GM18870 (cell line): ENCODE results near the gene TAF3.

ENCODE experiments used
- ATAC-seq: cut with Tn5 transposase; IDR thresholded peaks from one replicate; pipeline ENCODE4 v1.9.1; 2021; ENCODE audit warnings: moderate library complexity; ENCODE audit not compliant: unreplicated experiment

TAF3 gene

GRCh38 chr10:7933262-7933661 lies 115.0 kb downstream of the TAF3 start:
- ATAC-seq, result no peak

DNA sequence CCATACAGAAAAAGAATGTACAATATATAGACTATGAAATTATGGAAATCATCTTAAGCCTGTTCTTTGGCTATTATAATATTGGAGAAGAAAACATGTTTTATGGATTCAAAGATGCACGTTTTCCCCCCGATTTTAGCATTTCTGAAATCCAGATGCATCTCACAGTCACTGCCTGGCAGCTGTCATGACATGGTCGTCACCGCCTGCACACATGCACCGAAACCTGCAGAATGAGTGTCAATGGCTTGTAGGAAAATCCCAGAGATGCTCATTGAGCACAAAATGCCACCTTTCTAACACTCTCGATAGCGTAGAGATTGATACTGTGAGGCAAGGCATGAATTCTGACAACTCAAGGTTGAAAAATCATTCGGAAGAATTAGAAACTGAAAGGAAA lies 115.5 kb downstream of the TAF3 start:
- ATAC-seq, result no peak

GRCh38 chr10:7937315-7937945 lies 119.1 kb downstream of the TAF3 start:
- no peak for ATAC-seq

DNA sequence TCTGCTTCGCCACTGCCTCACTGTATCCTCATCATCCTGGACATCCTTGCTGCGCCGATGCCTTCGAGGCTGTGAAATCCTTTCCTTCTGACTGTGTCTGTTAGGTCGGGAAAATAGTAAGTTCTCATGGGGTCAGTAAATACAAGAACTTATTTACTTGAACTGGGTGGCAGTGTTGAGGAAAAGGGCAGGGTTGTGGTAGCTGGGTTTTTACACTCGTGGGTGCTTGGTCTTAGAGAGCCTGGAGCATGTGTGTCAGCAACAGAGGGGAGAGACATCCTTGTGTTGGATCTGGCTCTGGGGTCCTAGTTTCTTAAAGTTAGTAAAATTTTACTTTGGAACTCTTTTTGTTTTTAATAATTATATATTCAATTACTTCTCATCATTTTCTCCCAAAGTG lies 123.3 kb downstream of the TAF3 start:
- no peak for ATAC-seq

- no peak for ATAC-seq
Observed at GRCh38 chr10:7942316-7942715, 124.0 kb downstream of the TAF3 start.

DNA sequence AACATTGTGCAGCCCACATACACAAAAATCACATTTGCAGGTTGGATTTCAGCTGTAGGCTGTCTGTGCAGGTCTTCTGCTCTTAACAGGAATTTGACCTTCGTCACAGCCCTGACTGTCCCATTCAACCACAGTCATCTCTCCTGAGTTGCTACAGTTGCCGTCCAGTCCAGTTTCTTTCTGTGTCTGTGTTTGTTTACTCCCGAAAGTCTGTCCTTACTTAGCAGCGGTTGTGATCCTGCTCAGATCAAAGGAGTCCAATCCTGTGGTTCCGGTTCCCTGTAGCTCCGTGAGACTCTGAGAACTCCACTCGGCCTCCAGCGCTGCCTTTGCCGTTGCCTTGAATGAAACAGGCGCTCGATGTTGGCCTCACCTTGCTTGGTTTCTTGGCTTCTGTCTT lies 124.6 kb downstream of the TAF3 start:
- no peak for ATAC-seq

DNA sequence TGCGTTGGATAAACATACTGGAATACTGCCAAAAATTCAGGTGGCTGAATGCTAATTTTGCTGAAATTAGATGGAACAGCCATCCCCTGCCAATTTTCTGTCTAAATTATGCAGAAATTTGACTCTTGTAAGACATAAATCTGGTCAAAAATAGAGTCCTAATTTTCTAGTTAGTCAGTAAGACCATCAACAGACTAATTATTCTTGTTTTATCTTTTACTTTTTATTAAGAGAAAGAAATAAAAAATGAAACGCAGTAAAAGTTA lies 125.8 kb downstream of the TAF3 start:
- no peak for ATAC-seq

DNA sequence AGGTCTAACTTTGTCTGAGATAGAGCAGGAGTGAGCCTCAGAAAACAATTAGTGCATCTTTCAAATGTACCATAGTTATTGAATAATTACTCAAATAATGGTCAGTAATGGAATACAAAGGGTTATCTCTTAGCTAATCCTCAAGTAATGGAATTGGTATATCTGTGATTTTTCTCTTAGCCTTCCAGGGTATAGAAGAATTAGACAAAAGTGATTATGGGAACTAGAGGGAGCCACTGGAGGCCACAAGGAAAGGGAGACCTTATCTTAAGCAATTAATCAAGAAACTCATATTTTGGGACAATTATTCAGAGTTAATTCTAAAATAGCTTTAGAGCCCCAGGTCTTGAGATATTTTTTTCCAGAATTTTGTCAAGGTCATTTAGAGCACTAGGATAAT lies 126.2 kb downstream of the TAF3 start:
- ATAC-seq, result no peak

GRCh38 chr10:7945034-7945433 lies 126.7 kb downstream of the TAF3 start:
- ATAC-seq, result no peak

DNA sequence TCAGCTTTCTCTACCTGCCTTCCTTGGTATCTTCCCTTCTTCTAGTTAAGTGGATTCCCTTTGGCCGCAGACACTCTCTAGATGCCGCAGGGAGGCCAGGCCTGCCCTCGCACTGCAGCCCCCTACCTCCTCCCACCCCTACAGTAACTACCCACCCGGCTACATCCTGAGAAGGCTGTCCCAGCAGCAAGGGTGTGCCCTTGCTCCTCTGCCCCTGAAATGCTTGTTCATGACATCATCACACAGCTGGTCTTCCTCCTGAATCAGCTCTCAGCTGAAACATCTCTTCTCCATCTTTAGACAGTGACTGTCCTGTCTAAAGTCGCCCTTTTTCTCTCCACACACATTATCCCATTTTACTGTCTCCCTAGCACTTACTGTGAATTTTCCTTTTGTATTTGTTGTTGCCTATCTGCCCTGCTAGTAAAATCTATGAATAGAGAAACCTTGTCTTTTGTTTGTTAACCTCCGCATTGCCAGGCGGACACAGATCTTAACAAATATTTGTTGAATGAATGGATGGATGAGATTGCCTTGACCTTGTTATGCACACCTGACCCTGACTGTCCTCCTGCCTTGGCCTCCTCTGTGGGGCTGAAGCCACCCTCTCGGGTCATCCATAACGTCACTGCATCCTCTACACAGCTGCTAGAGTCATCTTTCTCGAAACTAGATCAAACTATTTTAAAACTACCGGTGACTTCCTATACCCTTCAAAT lies 127.3 kb downstream of the TAF3 start:
- ATAC-seq, result no peak

- no peak for ATAC-seq
Observed at GRCh38 chr10:7948371-7949000, 130.2 kb downstream of the TAF3 start.

DNA sequence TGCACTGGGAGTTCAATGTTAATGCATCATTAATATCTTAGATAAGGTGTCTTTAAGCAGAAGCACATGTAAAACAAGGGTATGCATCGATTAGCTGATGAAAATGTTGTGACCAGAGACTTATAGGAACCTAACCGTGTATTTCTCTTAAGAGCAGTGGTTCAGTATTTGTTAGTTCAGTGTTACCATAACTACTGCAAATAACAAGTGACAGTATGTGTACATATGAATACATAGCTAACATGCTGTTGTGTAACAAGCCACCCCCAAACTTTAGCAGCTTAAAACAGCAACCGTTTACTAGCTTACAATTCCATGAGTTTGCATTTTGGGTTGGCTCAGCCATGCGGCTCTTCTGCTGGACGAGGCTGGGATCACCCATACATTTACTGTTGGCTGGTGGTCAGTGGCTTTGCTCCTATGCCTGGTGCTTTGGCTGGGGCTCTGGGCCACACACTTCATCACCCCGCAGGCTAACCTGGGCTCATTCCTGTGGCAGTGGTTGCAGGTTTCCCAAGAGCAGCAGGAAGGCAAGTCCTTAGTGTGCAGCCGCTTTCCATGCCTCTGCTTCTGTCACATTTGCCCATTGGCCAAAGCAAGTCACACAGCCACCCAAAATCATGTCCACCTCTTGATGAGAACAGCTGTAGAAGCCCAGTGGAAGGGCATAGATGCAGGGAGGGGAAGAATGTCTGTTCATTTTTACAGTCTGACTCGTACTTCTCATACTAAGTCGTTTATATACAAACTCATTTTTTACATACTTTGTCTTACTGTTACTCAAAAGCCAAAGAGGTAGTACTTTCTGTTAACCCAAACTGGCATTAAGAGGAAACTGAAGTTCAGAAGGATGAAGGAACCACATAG lies 132.9 kb downstream of the TAF3 start:
- no peak for ATAC-seq

DNA sequence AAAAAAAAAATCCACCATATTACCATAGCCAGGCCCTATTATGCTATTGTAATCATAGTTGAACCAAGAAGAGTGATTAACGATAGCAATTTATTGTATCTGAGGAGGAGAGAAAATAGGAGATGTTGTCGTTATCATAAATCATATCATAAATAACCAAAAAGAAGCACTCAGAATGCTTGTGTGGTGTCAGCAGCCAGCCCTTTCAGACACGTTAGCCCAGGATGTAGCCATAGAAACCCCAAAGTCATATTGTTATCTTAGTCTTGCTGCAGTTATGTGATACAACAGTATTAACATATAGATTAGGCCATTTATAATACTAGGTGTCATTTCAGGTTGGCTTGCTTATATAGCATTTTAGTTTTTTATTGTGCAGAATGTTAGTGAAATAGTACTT lies 134.0 kb downstream of the TAF3 start:
- no peak for ATAC-seq

- no peak for ATAC-seq
Observed at GRCh38 chr10:7953447-7953846, 135.1 kb downstream of the TAF3 start.

GRCh38 chr10:7955446-7955845 lies 137.1 kb downstream of the TAF3 start:
- no peak for ATAC-seq

- ATAC-seq, result peak; percentile 99
Observed at GRCh38 chr10:7956508-7956907, 138.2 kb downstream of the TAF3 start.

DNA sequence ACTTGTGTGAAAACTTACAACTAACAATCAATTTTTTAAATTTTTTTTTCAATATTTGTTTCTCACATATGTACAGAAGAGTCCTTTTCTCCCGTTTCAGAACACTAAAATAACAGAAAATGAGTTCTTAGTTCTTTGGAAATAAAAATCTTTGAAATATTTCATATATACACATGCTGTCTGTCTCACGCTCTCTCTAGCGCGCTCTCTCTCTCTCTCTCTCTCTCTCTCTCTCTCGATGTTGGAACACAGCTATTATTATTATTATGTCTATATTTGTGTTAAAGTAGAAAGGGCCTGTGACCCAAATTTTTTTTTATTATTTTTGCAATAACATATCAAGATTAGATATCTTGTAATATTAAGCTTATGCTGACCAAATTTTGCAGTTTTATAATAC lies 139.3 kb downstream of the TAF3 start:
- ATAC-seq, result no peak

- ATAC-seq, result no peak
Observed at GRCh38 chr10:7958442-7958841, 140.1 kb downstream of the TAF3 start.

- ATAC-seq, result no peak
Observed at GRCh38 chr10:7960108-7960507, 141.8 kb downstream of the TAF3 start.

DNA sequence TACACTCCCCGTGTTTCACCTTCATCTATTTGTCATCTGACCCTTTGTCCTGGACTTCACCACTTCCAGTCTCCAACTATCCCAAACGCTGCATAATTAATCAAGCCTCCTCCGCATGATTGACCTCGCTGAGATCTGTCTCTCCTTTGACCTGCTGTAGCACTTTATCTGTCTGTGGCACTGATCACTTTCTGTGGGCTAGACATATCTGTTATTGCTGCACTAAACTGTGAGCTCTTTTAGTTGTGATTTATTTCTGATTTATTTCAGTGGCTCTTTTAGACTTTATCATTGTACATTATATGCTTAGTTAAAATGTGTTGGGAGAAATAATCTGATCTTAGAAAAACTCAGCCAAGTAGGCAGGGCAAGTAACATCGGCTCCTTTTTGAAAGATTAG lies 144.3 kb downstream of the TAF3 start:
- no peak for ATAC-seq

DNA sequence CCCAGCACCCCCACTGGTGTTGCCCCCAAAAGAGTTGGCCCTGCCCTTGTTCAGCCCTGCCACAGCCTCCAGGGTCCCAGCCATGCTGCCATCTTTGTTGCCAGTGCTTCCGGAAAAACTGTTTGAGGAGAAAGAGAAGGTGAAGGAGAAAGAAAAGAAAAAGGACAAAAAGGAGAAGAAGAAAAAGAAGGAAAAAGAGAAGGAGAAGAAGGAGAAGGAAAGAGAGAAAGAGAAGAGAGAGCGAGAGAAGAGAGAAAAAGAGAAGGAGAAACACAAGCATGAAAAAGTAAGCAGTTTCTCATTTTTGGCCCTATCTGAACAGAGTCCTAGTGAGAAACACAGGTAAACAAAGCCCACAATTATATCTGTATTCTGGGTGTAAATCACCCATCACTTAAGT lies 147.2 kb downstream of the TAF3 start:
- ATAC-seq, result no peak

- no peak for ATAC-seq
Observed at GRCh38 chr10:7967035-7967434, 148.7 kb downstream of the TAF3 start.
